Gastrocnemius medialis (tissue), 4 donors: ENCODE results near the gene PDE4B. TPM values are rescaled to one million over a fixed set of nuclear protein-coding genes. Genes with fewer than 3 reads are reported as not detected.

Experiments
- ATAC-seq, 2 donors: fragments of 150-250 bp; one replicate each; pipeline ENCODE4 v1.9.1; 2016
- DNase-seq, 2 donors: peaks; one replicate each; pipeline ENCODE4 v3.0.0-alpha.2; 2019
- H3K27ac ChIP-seq, 4 donors: fragments of 200-600 bp; sonication (generic); 1 replicate in 1 of 4; 2 replicates in 3 of 4; pipeline ENCODE4 v1.5.1; 2016 to 2018; ENCODE audit warnings: mild to moderate bottlenecking in 2 of 4, moderate library complexity in 1 of 4
- H3K27me3 ChIP-seq, 3 donors: fragments of 200-600 bp; sonication (generic) in 2 of 3; 1 replicate in 1 of 3; 2 replicates in 2 of 3; pipeline versions ENCODE4 v1.5.1 to v1.6.0; 2016 to 2019; ENCODE audit warnings: mild to moderate bottlenecking in 1 of 3, moderate library complexity in 1 of 3
- H3K36me3 ChIP-seq, 2 donors: fragments of 200-600 bp; sonication (generic) in 1 of 2; one replicate each; pipeline ENCODE4 v1.5.1; 2017 to 2018
- H3K4me1 ChIP-seq, 2 donors: fragments of 200-600 bp; sonication (generic) in 1 of 2; one replicate each; pipeline ENCODE4 v1.5.1; 2016 to 2017; ENCODE audit warnings: mild to moderate bottlenecking in 2 of 2
- H3K4me3 ChIP-seq, 4 donors: fragments of 200-600 bp; sonication (generic) in 3 of 4; 1 replicate in 1 of 4; 2 replicates in 3 of 4; pipeline ENCODE4 v1.5.1; 2016 to 2019; ENCODE audit warnings: mild to moderate bottlenecking in 2 of 4
- H3K9me3 ChIP-seq, 3 donors: fragments of 200-600 bp; sonication (generic) in 2 of 3; 1 replicate in 1 of 3; 2 replicates in 2 of 3; pipeline ENCODE4 v1.5.1; 2016 to 2019
- CTCF ChIP-seq, 5 experiments: fragments of 450-650 bp in 3 of 5; fragments of 200-600 bp in 2 of 5; sonication (generic) in 2 of 5; IDR thresholded peaks in 4 of 5; conservative IDR thresholded peaks in 1 of 5; 1 replicate in 4 of 5; 2 replicates in 1 of 5; pipeline ENCODE4 v1.5.1; 2016 to 2019; ENCODE audit warnings: antibody characterized with exemption in 5 of 5, mild to moderate bottlenecking in 3 of 5, moderate library complexity in 3 of 5
- POLR2A ChIP-seq, 2 donors: fragments of 450-650 bp; IDR thresholded peaks; one replicate each; pipeline ENCODE4 v1.6.1; 2017; ENCODE audit warnings: antibody characterized with exemption in 2 of 2, mild to moderate bottlenecking in 2 of 2, moderate library complexity in 2 of 2
- in situ Hi-C, 4 donors: fragments of 200-750 bp; cut with MboI; loops; one replicate each; pipeline versions ENCODE4 v1.15.0 to v1.8.0; 2017; ENCODE audit warnings: low sequenced_read_pairs in 4 of 4
- intact Hi-C: fragments of 100-400 bp; cut with DNase I; formaldehyde crosslinking; loops from one replicate; pipeline ENCODE4 v1.15.1; 2023; ENCODE audit warnings: low total_unique reads
- total RNA-seq, 4 donors: library from RNA; depleted of rRNA; stranded (reverse); fragments of >200 nt; gene quantifications; one replicate each; pipeline versions ENCODE4 v1.1.0 to v1.2.3, GENCODE V29; 2016

The PDE4B gene
- total RNA-seq, 4 donors from 2014 or later: 4.5 to 8.5 (median 7.9) TPM

GRCh38 chr1:66328896-66329295 is 536.2 kb downstream of the PDE4B start:
- H3K4me1 ChIP-seq: peaks cover 34 to 44% of the 10 kb centered on the region in 2 donors
- TF ChIP-seq POLR2A (IDR thresholded peaks at IDR 0.05): no peak
- no peak for TF ChIP-seq CTCF (IDR thresholded peaks at IDR 0.05 in 4 of 5, conservative IDR thresholded peaks at IDR 0.05 in 1 of 5)
- DNase-seq (no peak), ATAC-seq (no peak)
- H3K27me3 ChIP-seq: no peaks in the 10 kb centered on the region
- in situ Hi-C loops (loop anchor here in 2 of 4 donors (5.0 to 25.0 kb wide), 3 partner anchors 72 to 1267 kb away; no protein-coding TSS in a partner anchor), intact Hi-C loops (no loop called here)
- H3K36me3 ChIP-seq: no peaks in the 10 kb centered on the region
- peak overlapping the region; percentile 86 to 92 (median 90) for H3K27ac ChIP-seq
- no peaks in the 10 kb centered on the region for H3K9me3 ChIP-seq
- H3K4me3 ChIP-seq: no peak overlapping the region

GRCh38 chr1:66330722-66331141 is 538.0 kb downstream of the PDE4B start:
- intact Hi-C loops: no loop called here
- in situ Hi-C loops: loop anchor here in 2 of 4 donors (10.0 to 25.0 kb wide), 3 partner anchors 56 to 1268 kb away; no protein-coding TSS in a partner anchor
- ATAC-seq (no peak), DNase-seq (no peak)
- H3K4me3 ChIP-seq: peak overlapping the region in 3 of 4 donors; percentile 28 to 63 (median 60)
- H3K36me3 ChIP-seq: no peaks in the 10 kb centered on the region
- peaks cover 42 to 54% of the 10 kb centered on the region in 2 donors for H3K4me1 ChIP-seq
- no peaks in the 10 kb centered on the region for H3K9me3 ChIP-seq
- no peaks in the 10 kb centered on the region for H3K27me3 ChIP-seq
- peak overlapping the region; percentile 86 to 92 (median 90) for H3K27ac ChIP-seq
- no peak for TF ChIP-seq POLR2A (IDR thresholded peaks at IDR 0.05)
- TF ChIP-seq CTCF (IDR thresholded peaks at IDR 0.05 in 4 of 5, conservative IDR thresholded peaks at IDR 0.05 in 1 of 5): no peak

- no peaks in the 10 kb centered on the region for H3K9me3 ChIP-seq
- H3K36me3 ChIP-seq: no peaks in the 10 kb centered on the region
- peak; percentile 30 to 51 for TF ChIP-seq POLR2A (IDR thresholded peaks at IDR 0.05)
- peak; percentile 39 to 55 (median 50) for TF ChIP-seq CTCF (IDR thresholded peaks at IDR 0.05 in 4 of 5, conservative IDR thresholded peaks at IDR 0.05 in 1 of 5)
- no peaks in the 10 kb centered on the region for H3K27me3 ChIP-seq
- DNase-seq (peak; percentile 43 to 83), ATAC-seq (peak; percentile 41 to 58)
- H3K4me1 ChIP-seq: peaks cover 41 to 53% of the 10 kb centered on the region in 2 donors
- in situ Hi-C loops: loop anchor here in 2 of 4 donors (10.0 to 25.0 kb wide), 3 partner anchors 57 to 1270 kb away; no protein-coding TSS in a partner anchor
- peak overlapping the region; percentile 86 to 92 (median 90) for H3K27ac ChIP-seq
- intact Hi-C loops: loop anchor here (1.0 kb wide), 1 partner anchor 62 kb away; no protein-coding TSS in a partner anchor
- peak overlapping the region; percentile 48 to 63 (median 59) for H3K4me3 ChIP-seq
These were observed 539.2 kb downstream of the PDE4B start for GRCh38 chr1:66331658-66332547.

- intact Hi-C loops (loop anchor here (1.0 kb wide), 1 partner anchor 62 kb away; no protein-coding TSS in a partner anchor), in situ Hi-C loops (loop anchor here in 2 of 4 donors (10.0 to 25.0 kb wide), 3 partner anchors 58 to 1270 kb away; no protein-coding TSS in a partner anchor)
- no peak for TF ChIP-seq CTCF (IDR thresholded peaks at IDR 0.05 in 4 of 5, conservative IDR thresholded peaks at IDR 0.05 in 1 of 5)
- Histone ChIP-seq H3K27ac (peak overlapping the region; percentile 86 to 92 (median 90)), H3K4me1 (peaks cover 42 to 53% of the 10 kb centered on the region in 2 donors), H3K27me3 (no peaks in the 10 kb centered on the region), H3K9me3 (no peaks in the 10 kb centered on the region), H3K4me3 (peak overlapping the region; percentile 48 to 63 (median 59)), H3K36me3 (no peaks in the 10 kb centered on the region)
- DNase-seq (no peak), ATAC-seq (peak in 1 of 2 donors; percentile 4)
These were observed 539.8 kb downstream of the PDE4B start for GRCh38 chr1:66332548-66332901.
